Right lobe of liver (tissue), 4 donors: ENCODE data around the gene TSPAN18.

Experiments
- CTCF ChIP-seq, 4 donors: fragments of 200-600 bp in 3 of 4; fragments of 450-650 bp in 1 of 4; IDR thresholded peaks; one replicate each; pipeline versions ENCODE4 v1.5.1 to v1.8.0; 2016 to 2022; ENCODE audit warnings: antibody characterized with exemption in 4 of 4, mild to moderate bottlenecking in 2 of 4
- POLR2A ChIP-seq: fragments of 450-650 bp; IDR thresholded peaks from one replicate; pipeline ENCODE4 v1.6.1; 2017; ENCODE audit warnings: antibody characterized with exemption, mild to moderate bottlenecking
- donor health status: DM: no; HTN: no; CAD: no.
- donor health status: DM: no; HTN: no; CAD: no.
- donor health status: DM: no; HTN: yes; CAD: no.

GRCh38 chr11:44832452-44832851 lies 105.7 kb downstream of the TSPAN18 start:
- TF ChIP-seq CTCF (IDR thresholded peaks at IDR 0.05) = no peak
- TF ChIP-seq POLR2A = no peak
